ENCODE results near the gene FBP2.
"Not testable (repeated sequence)": the region's sequence is repeated elsewhere in the genome, so short reads cannot be mapped to it uniquely, and the experiment has no call there.

The FBP2 gene

DNA sequence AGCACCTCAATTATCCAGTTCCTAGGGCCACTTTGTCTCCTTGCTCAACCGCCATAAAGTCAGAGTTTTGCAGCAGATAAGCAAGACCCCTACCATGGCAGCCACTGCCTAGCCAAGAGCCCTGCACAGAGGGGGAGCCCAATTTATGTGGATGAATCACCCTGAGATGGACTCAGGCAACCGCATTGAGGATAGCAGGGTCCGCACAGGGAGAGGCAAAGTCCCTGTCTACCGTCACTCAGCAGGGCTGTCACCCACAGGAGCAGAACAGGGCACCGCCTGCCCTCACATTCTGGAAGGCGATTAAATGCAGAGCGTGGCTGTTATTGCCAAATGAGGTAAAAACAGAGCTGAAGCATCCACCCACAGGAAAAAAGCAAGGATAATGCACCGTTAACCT, 1.7 kb downstream of the FBP2 start:
- no peak overlapping the region for H3K4me3 ChIP-seq (ENCODE audit: low read length)

DNA sequence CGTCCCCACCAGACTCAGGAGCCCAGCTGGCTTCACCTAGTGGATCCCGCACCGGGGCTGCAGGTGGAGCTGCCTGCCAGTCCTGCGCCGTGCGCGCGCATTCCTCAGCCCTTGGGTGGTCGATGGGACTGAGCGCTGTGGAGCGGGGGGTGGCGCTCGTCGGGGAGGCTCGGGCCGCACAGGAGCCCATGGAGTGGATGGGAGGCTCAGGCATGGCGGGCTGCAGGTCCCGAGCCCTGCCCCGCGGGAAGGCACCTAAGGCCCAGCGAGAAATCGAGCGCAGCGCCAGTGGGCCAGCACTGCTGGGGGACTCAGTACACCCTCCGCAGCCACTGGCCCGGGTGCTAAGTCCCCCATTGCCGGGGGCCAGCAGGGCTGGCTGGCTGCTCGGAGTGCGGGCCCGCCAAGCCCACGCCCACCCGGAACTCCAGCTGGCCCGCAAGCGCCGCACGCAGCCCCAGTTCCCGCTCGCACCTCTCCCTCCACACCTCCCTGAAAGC, 2.5 kb downstream of the FBP2 start:
- not testable (repeated sequence) for H3K4me3 ChIP-seq (ENCODE audit: low read length)

More for the DNA sequence above, 1.7 kb downstream of the FBP2 start:
- no peak for TF ChIP-seq ZNF274 (IDR thresholded peaks at IDR 0.05; ENCODE audit: low read depth, low read length)

- H3K4me3 ChIP-seq (ENCODE audit: low read length), result no peak overlapping the region
- TF ChIP-seq ZNF274 (IDR thresholded peaks at IDR 0.05; ENCODE audit: low read depth, low read length), result no peak
These were observed 4.9 kb downstream of the FBP2 start for GRCh38 chr9:94588681-94589080.

DNA sequence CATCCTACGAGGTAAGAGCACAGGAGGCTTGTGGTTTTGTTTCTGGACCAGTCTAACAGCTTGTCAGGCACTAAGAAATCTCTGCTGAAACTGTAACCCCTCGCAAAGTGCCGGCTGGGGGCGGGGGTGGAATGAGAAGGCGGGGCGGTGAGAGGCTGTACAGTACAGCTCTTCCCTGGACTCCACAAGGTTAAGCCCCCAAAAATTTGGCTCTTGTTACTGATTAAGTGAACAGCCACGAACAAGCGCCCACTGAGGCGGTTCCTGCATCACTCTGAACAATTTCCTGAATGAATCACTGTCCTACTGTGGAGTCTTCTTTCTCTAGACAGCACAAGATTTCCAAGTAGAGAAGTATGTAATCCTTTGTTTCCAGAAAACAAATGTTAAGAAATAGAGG, 6.8 kb downstream of the FBP2 start:
- no peak overlapping the region for H3K4me3 ChIP-seq (ENCODE audit: low read length)
- TF ChIP-seq ZNF274 (IDR thresholded peaks at IDR 0.05; ENCODE audit: low read depth, low read length), result no peak

GRCh38 chr9:94586316-94586715, 7.3 kb downstream of the FBP2 start:
- H3K4me3 ChIP-seq (ENCODE audit: low read length), result no peak overlapping the region
- no peak for TF ChIP-seq ZNF274 (IDR thresholded peaks at IDR 0.05; ENCODE audit: low read depth, low read length)

DNA sequence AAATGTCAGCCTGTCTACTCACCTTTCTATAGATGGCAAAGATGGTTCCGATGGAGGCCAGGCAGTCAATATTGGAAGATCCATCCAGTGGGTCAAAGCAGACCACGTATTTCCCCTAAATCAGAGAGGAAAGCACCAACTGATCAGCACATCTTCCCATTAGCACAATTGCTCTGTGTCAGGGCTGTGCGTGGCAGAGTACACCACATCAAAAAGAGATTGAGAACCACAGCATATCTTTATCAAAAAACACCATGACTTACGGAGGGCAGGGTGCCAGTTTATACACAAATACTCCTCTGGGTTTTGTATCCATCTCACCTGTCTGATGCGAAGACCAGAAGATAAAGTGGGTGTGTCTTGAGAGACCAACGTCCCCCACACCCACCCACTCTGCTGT, 9.1 kb downstream of the FBP2 start:
- TF ChIP-seq ZNF274 (IDR thresholded peaks at IDR 0.05; ENCODE audit: low read depth, low read length), result no peak
- H3K4me3 ChIP-seq (ENCODE audit: low read length), result no peak overlapping the region

- no peak overlapping the region for H3K4me3 ChIP-seq (ENCODE audit: low read length)
- no peak for TF ChIP-seq ZNF274 (IDR thresholded peaks at IDR 0.05; ENCODE audit: low read depth, low read length)
These were observed 11.9 kb downstream of the FBP2 start for GRCh38 chr9:94581728-94582127.

DNA sequence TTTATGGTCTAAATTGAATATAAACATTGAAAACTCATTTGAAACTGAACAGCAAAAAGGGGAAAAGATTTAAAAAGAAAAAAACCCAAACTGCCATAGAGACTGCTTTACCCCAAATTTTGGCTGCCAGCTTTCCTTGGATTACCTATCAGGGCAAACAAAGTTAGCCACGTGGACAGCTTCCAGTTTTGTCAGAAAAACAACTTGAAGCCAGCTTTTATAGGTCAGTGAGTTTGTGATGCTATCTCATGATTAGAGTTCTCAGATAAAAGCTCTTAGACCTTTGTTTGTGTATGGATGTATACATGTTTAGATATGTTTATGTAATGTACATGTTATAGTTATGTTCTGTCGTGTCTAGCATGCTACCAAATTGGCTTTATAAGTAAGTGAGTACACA, 16.1 kb downstream of the FBP2 start:
- H3K4me3 ChIP-seq (ENCODE audit: low read length), result no peak overlapping the region
- TF ChIP-seq ZNF274 (IDR thresholded peaks at IDR 0.05; ENCODE audit: low read depth, low read length), result no peak

- no peak for TF ChIP-seq ZNF274 (IDR thresholded peaks at IDR 0.05; ENCODE audit: low read depth, low read length)
- no peak overlapping the region for H3K4me3 ChIP-seq (ENCODE audit: low read length)
These were observed 16.6 kb downstream of the FBP2 start for GRCh38 chr9:94577036-94577435.

DNA sequence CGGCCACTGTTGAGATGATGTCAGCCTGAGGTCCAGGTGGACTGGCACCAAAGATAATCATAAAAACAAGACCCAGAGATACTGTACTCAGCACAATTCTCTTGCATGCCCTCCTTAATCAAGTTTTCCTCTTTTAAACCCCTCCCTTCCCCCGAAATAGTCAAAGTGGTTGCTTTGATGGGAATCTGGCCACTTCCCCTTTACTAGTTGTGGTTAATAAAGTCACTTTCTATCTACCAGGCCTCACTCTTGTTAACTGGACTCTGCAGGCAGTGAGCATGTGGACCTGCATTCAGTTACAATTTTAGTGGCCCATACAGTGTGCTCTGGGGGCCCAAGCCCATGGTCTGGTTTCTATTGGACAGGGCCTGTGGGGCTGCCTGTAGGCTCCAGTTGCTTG, 17.5 kb downstream of the FBP2 start:
- H3K4me3 ChIP-seq (ENCODE audit: low read length), result no peak overlapping the region
- TF ChIP-seq ZNF274 (IDR thresholded peaks at IDR 0.05; ENCODE audit: low read depth, low read length), result no peak

DNA sequence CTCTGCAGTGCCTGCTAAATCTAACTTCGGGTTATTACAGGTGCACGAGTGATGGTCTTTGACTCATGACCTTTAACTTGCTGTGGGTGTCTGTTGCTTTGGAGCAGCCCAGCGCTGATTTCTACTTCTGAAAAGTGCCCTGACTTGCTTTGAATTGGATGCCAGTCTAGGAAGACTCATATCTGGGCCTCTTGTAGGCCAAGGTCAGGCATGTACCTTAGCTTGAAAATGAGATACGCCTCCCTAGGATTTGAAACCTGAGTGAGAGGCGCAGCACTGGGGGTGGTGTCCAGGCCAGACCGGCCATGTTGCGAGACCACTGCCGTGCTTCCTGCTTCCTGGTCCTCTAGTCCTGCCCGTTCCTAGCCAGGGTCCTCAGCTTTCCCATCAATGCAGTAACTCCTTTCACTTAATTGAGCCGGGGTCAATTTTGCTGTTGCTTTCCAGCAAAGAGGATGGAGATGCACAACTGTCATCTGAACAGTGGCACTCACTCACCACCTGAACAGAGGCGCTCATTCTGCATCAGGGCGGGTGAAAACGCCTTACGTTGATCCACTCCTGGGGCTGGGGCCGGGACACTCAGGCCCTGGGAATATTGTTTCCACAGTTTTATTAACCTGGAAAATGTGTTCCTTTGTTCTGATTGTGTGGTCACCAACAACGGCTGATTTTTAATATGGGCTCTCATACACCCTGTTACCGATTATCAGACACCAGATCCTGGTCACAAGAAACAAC, 24.5 kb downstream of the FBP2 start:
- H3K4me3 ChIP-seq (ENCODE audit: low read length), result no peak overlapping the region
- no peak for TF ChIP-seq ZNF274 (IDR thresholded peaks at IDR 0.05; ENCODE audit: low read depth, low read length)

GRCh38 chr9:94568250-94568889, 25.3 kb downstream of the FBP2 start:
- no peak for TF ChIP-seq ZNF274 (IDR thresholded peaks at IDR 0.05; ENCODE audit: low read depth, low read length)
- no peak overlapping the region for H3K4me3 ChIP-seq (ENCODE audit: low read length)

DNA sequence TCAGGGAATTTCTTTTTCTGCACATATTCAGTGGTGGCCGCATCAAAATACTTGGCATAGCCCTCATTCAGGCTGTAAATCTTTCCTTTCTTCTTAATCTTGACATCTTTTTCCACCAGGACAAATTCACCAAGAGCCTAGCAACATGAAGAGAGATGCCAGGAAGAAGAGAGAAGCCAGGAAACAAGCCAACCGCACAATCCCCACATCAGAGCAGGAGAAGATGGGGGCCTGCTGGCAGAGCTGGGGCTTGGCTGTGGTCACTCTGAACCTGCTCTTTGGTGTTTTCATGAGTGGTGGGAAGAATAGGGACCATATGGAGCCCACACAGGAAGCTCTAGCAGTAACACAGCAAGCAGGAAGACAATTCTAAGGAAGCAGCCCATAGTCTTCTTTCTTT, 26.4 kb downstream of the FBP2 start:
- H3K4me3 ChIP-seq (ENCODE audit: low read length), result no peak overlapping the region
- TF ChIP-seq ZNF274 (IDR thresholded peaks at IDR 0.05; ENCODE audit: low read depth, low read length), result no peak

DNA sequence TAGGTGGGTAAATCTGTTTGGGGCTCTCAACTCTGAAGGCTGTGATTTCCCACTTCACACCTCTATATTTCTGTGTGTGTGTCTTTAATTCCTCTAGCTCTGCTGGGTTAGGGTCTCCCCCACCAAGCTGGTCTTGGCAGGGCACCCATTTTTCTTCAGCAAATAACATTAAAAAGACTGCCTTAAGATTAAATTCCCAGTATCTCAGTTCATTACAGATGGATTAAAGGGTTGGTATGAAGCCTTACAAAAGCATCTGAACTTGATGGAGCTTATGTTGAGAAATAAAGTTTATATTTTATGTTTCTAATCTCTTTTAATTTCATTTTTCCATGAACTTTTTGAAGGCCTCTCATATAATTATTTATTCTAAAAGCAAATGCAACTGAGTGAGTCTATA, 27.1 kb downstream of the FBP2 start:
- H3K4me3 ChIP-seq (ENCODE audit: low read length), result no peak overlapping the region
- TF ChIP-seq ZNF274 (IDR thresholded peaks at IDR 0.05; ENCODE audit: low read depth, low read length), result no peak

- not testable (repeated sequence) for H3K4me3 ChIP-seq (ENCODE audit: low read length)
These were observed 29.3 kb downstream of the FBP2 start for GRCh38 chr9:94564279-94564678.

- H3K4me3 ChIP-seq (ENCODE audit: low read length), result no peak overlapping the region
- no peak for TF ChIP-seq ZNF274 (IDR thresholded peaks at IDR 0.05; ENCODE audit: low read depth, low read length)
These were observed 30.1 kb downstream of the FBP2 start for GRCh38 chr9:94563548-94563947.
